Mesenchymal stem cell (in vitro differentiated cells and primary cell): ENCODE data around the gene NDUFB7. TPM values are rescaled to one million over a fixed set of nuclear protein-coding genes. Genes with fewer than 3 reads are reported as not detected.
A peak's percentile ranks its signal among the peaks of the same experiment; 100 is the strongest.

Experiments
- DNase-seq: peaks from one replicate; pipeline ENCODE4 v3.0.0-alpha.2; 2013
- H2AFZ ChIP-seq: one replicate; pipeline ENCODE4 v1.6.1; 2013; ENCODE audit warnings: low read depth, mild to moderate bottlenecking, control low read depth, inconsistent platforms, low read length, moderate library complexity
- H2AK5ac ChIP-seq: 2 replicates; pipeline ENCODE4 v1.6.1; 2013; ENCODE audit warnings: low read length, moderate library complexity, mild to moderate bottlenecking, inconsistent platforms; ENCODE audit not compliant: severe bottlenecking
- H2BK120ac ChIP-seq: one replicate; pipeline ENCODE4 v1.6.1; 2013; ENCODE audit warnings: low read depth, mild to moderate bottlenecking, inconsistent platforms, low read length, moderate library complexity
- H2BK12ac ChIP-seq, 2 experiments: one replicate each; pipeline ENCODE4 v1.6.1; 2013; ENCODE audit warnings: inconsistent platforms in 2 of 2, low read length in 2 of 2, mild to moderate bottlenecking in 2 of 2, moderate library complexity in 2 of 2, control low read depth in 1 of 2
- H2BK15ac ChIP-seq: one replicate; pipeline ENCODE4 v1.6.1; 2013; ENCODE audit warnings: mild to moderate bottlenecking, low read depth, inconsistent platforms; ENCODE audit not compliant: poor library complexity, severe bottlenecking
- H2BK5ac ChIP-seq: 2 replicates; pipeline ENCODE4 v1.6.1; 2013; ENCODE audit warnings: low read depth, mild to moderate bottlenecking, low read length, control low read depth, inconsistent platforms; ENCODE audit not compliant: poor library complexity, severe bottlenecking
- H3K14ac ChIP-seq, 2 experiments: one replicate each; pipeline ENCODE4 v1.6.1; 2013; ENCODE audit warnings: inconsistent platforms in 2 of 2, low read length in 2 of 2, control low read depth in 1 of 2, mild to moderate bottlenecking in 1 of 2, moderate library complexity in 1 of 2
- H3K18ac ChIP-seq, 2 experiments: one replicate each; pipeline ENCODE4 v1.6.1; 2013; ENCODE audit warnings: inconsistent platforms in 2 of 2, low read length in 2 of 2, control low read depth in 1 of 2, low read depth in 1 of 2, mild to moderate bottlenecking in 1 of 2
- H3K23ac ChIP-seq, 2 experiments: one replicate each; pipeline ENCODE4 v1.6.1; 2013; ENCODE audit warnings: inconsistent platforms in 2 of 2, low read length in 2 of 2, mild to moderate bottlenecking in 2 of 2, moderate library complexity in 2 of 2, control low read depth in 1 of 2
- H3K27ac ChIP-seq: 2 replicates; pipeline ENCODE4 v1.5.1; 2013; ENCODE audit warnings: mild to moderate bottlenecking, moderate library complexity, low read length, control low read depth, inconsistent platforms; ENCODE audit not compliant: poor library complexity, severe bottlenecking
- H3K27me3 ChIP-seq, 2 experiments: 2 replicates each; pipeline versions ENCODE4 v1.6.1 to v1.7.0; 2013; ENCODE audit warnings: low read length in 2 of 2, mild to moderate bottlenecking in 2 of 2, moderate library complexity in 2 of 2, control low read depth in 1 of 2, inconsistent platforms in 1 of 2; ENCODE audit not compliant: control insufficient read depth in 1 of 2, insufficient read depth in 1 of 2
- H3K36me3 ChIP-seq, 2 experiments: 2 replicates each; pipeline versions ENCODE4 v1.6.1 to v1.7.0; 2013; ENCODE audit warnings: low read length in 2 of 2, control low read depth in 1 of 2, inconsistent platforms in 1 of 2, low read depth in 1 of 2, mild to moderate bottlenecking in 1 of 2; ENCODE audit not compliant: insufficient read depth in 2 of 2, control insufficient read depth in 1 of 2
- H3K4ac ChIP-seq, 2 experiments: one replicate each; pipeline ENCODE4 v1.6.1; 2013; ENCODE audit warnings: inconsistent platforms in 2 of 2, low read length in 2 of 2, mild to moderate bottlenecking in 2 of 2, moderate library complexity in 2 of 2, control low read depth in 1 of 2, low read depth in 1 of 2
- H3K4me1 ChIP-seq: 2 replicates; pipeline ENCODE4 v1.6.1; 2013; ENCODE audit warnings: low read depth, low read length, control low read depth; ENCODE audit not compliant: control insufficient read depth, insufficient read depth
- H3K4me2 ChIP-seq: 2 replicates; pipeline ENCODE4 v1.6.1; 2013; ENCODE audit warnings: low read length, mild to moderate bottlenecking, inconsistent platforms; ENCODE audit not compliant: poor library complexity, severe bottlenecking
- H3K4me3 ChIP-seq, 2 experiments: 2 replicates each; pipeline versions ENCODE4 v1.5.1 to v1.7.0; 2013; ENCODE audit warnings: low read length in 2 of 2, mild to moderate bottlenecking in 2 of 2, control low read depth in 1 of 2, low read depth in 1 of 2; ENCODE audit not compliant: insufficient read depth in 1 of 2
- H3K79me1 ChIP-seq: replicated peaks from 2 replicates; pipeline ENCODE4 v1.6.1; 2013; ENCODE audit warnings: mild to moderate bottlenecking, control low read depth, low read length, inconsistent platforms; ENCODE audit not compliant: poor library complexity, severe bottlenecking
- H3K9ac ChIP-seq: 2 replicates; pipeline ENCODE4 v1.7.0; 2013; ENCODE audit warnings: mild to moderate bottlenecking, low read length, moderate library complexity
- H3K9me3 ChIP-seq: 2 replicates; pipeline ENCODE4 v1.7.0; 2013; ENCODE audit warnings: mild to moderate bottlenecking, low read length; ENCODE audit not compliant: control insufficient read depth
- H4K8ac ChIP-seq: one replicate; pipeline ENCODE4 v1.6.1; 2013; ENCODE audit warnings: inconsistent platforms, mild to moderate bottlenecking, low read length, moderate library complexity
- H4K91ac ChIP-seq: one replicate; pipeline ENCODE4 v1.6.1; 2013; ENCODE audit warnings: mild to moderate bottlenecking, low read length, inconsistent platforms
- WGBS: methylation state at CpG from one replicate; pipeline ENCODE4 v1.1.7; 2013; ENCODE audit warnings: mixed read lengths; 5-methylcytosine and 5-hydroxymethylcytosine counted together
- polyA plus RNA-seq, 2 experiments: library from polyadenylated mRNA; stranded (reverse); fragments of 200-250 nt; gene quantifications; one replicate each; pipeline ENCODE4 v1.2.3, GENCODE V29; 2013

NDUFB7 gene
- polyA plus RNA-seq (2013, experiment 1 of 2) = 220 TPM
- 213 TPM for polyA plus RNA-seq (2013, experiment 2 of 2)

DNA sequence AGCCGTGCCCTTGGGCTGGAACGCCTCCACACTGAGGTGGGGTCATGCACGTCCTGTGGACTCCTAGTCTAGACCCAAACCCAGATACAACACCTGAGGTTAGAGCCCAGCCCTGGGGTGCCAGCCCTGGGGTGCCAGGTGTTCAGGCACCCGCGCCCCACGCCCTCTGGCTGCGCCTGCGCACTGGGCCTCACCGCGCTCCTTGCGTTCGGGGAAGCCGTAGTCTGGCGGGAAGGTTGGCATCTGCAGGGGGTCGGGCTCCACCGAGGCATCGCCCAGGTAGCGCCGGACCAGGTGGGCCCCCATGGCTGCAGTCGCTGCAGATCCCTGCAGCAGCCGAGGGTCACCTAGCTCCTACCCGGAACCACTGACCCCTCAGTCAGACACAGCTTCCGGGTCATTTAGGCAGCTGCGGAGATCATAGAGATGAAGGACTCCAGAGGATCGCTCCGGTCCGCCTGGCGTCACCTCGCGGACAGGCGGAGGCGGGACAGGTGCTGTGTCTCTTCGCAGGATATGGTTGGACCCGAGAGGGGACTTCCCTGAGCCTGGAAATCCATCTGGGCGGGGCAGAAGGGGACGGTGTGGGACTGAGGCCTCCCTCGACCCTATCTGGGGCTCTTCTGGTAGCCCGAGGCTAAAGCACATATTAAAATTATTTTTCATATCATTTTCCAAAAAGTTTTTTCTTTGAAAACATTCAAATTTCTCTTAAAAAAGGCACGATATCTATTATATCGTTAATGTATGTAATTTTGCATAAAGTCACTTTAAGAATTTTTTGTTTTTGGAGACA is at the start of gene NDUFB7:
NDUFB7 (minus strand) TSS at position 372 of the 796 bp plus-strand sequence; CDS start at position 306, 66 bp downstream.
- H3K14ac ChIP-seq = peak within 1 kb of the TSS in 1 of 2 experiments; percentile 73
- peaks cover 11% of the 10 kb centered on the region for H3K4me1 ChIP-seq
- H2BK15ac ChIP-seq = no peak within 1 kb of the TSS
- peak within 1 kb of the TSS; percentile 92 to 96 for H3K4ac ChIP-seq
- H2AK5ac ChIP-seq = no peak within 1 kb of the TSS
- WGBS = under 1% methylated on average over 32 of the region's 40 CpGs
- H3K27me3 ChIP-seq = no peaks in the 10 kb centered on the region
- peak within 1 kb of the TSS; percentile 95 to 98 for H3K18ac ChIP-seq
- peak within 1 kb of the TSS; percentile 93 to 100 for H3K4me3 ChIP-seq
- H3K4me2 ChIP-seq = peak within 1 kb of the TSS; percentile 75
- peaks cover 10% of the 10 kb centered on the region for H3K79me1 ChIP-seq
- H3K9me3 ChIP-seq = no peaks in the 10 kb centered on the region
- peak; percentile 96 for DNase-seq
- peak within 1 kb of the TSS; percentile 98 for H4K91ac ChIP-seq
- H3K9ac ChIP-seq = peak within 1 kb of the TSS; percentile 95
- H3K27ac ChIP-seq = no peak within 1 kb of the TSS
- no peak within 1 kb of the TSS for H2BK12ac ChIP-seq
- no peak within 1 kb of the TSS for H2BK120ac ChIP-seq
- no peak within 1 kb of the TSS for H3K23ac ChIP-seq
- H4K8ac ChIP-seq = peak within 1 kb of the TSS; percentile 98
- H2AFZ ChIP-seq = peak within 1 kb of the TSS; percentile 85
- peaks cover 5 to 25% of the 10 kb centered on the region in 2 experiments for H3K36me3 ChIP-seq
- H2BK5ac ChIP-seq = peak within 1 kb of the TSS; percentile 80

- Histone ChIP-seq H3K4me3 (no peak overlapping the region), H2BK5ac (no peak overlapping the region), H3K14ac (no peak overlapping the region), H3K27ac (no peak overlapping the region), H3K23ac (no peak overlapping the region), H4K8ac (no peak overlapping the region), H2AFZ (no peak overlapping the region), H3K36me3 (no peaks in the 10 kb centered on the region), H3K27me3 (no peaks in the 10 kb centered on the region), H3K18ac (no peak overlapping the region), H3K4ac (no peak overlapping the region), H3K4me2 (no peak overlapping the region), H2BK120ac (no peak overlapping the region), H3K9me3 (peaks cover 18% of the 10 kb centered on the region), H3K4me1 (no peaks in the 10 kb centered on the region), H2BK15ac (no peak overlapping the region), H2AK5ac (no peak overlapping the region), H3K79me1 (no peaks in the 10 kb centered on the region), H3K9ac (no peak overlapping the region), H4K91ac (no peak overlapping the region), H2BK12ac (no peak overlapping the region)
- no peak for DNase-seq
Measured at GRCh38 chr19:14619404-14619803, 47.5 kb upstream of the NDUFB7 start.

DNA sequence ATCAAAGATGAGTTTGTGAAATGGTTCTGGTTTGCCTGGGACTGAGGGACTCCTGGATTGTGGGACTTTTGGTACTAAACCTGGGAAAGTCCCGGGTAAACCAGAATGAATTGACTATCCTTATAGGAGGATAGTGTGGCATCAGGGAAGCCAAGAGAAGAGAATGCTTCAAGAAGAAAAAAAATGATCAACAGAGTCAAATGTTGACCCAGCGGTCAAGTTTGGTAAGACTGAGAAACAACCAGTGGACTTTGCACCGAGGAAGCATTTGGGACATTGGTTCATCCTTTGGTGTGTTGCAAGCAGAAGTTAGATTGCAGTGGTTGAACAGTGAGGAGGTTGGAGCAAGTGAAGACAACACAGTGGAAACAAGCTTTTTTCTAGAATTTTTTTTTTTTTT is 44.5 kb upstream of the NDUFB7 start:
- Histone ChIP-seq H3K79me1 (no peaks in the 10 kb centered on the region), H3K14ac (no peak overlapping the region), H2AK5ac (no peak overlapping the region), H3K18ac (no peak overlapping the region), H3K36me3 (no peaks in the 10 kb centered on the region), H4K91ac (no peak overlapping the region), H2BK15ac (no peak overlapping the region), H4K8ac (no peak overlapping the region), H3K4me3 (no peak overlapping the region), H3K4me1 (no peaks in the 10 kb centered on the region), H2AFZ (no peak overlapping the region), H2BK120ac (no peak overlapping the region), H3K27me3 (no peaks in the 10 kb centered on the region), H3K4me2 (no peak overlapping the region), H3K23ac (no peak overlapping the region), H2BK5ac (no peak overlapping the region), H2BK12ac (no peak overlapping the region), H3K9ac (no peak overlapping the region), H3K27ac (no peak overlapping the region), H3K4ac (no peak overlapping the region), H3K9me3 (peaks cover 18% of the 10 kb centered on the region)
- 79% methylated on average over 3 of the region's 3 CpGs for WGBS
- no peak for DNase-seq

DNA sequence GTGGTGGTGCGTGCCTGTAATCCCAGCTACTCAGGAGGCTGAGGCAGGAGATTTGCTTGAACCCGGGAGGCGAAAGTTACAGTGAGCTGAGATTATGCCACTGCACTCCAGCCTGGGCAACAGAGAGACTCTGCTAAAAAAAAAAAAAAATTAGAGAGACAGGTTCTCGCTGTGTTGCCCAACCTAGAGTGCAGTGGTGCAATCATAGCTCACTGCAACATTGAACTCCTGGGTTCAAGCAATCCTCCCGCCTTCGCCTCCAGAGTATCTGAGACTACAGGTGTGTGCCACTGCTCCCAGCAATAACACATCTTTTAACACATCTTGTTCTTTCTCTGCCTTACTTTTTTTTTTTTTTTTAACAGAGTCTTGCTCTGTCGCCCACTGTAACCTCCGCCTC is 43.8 kb upstream of the NDUFB7 start:
- Histone ChIP-seq H4K91ac (no peak overlapping the region), H3K4ac (no peak overlapping the region), H3K23ac (no peak overlapping the region), H2AK5ac (no peak overlapping the region), H3K4me3 (no peak overlapping the region), H3K36me3 (no peaks in the 10 kb centered on the region), H3K4me2 (no peak overlapping the region), H2BK15ac (no peak overlapping the region), H2BK12ac (no peak overlapping the region), H3K79me1 (no peaks in the 10 kb centered on the region), H4K8ac (no peak overlapping the region), H3K9ac (no peak overlapping the region), H3K14ac (no peak overlapping the region), H3K18ac (no peak overlapping the region), H2BK120ac (no peak overlapping the region), H3K27ac (no peak overlapping the region), H2BK5ac (no peak overlapping the region), H3K27me3 (no peaks in the 10 kb centered on the region), H2AFZ (no peak overlapping the region), H3K4me1 (no peaks in the 10 kb centered on the region), H3K9me3 (peaks cover 18% of the 10 kb centered on the region)
- no peak for DNase-seq
- 90% methylated on average over 8 of the region's 8 CpGs for WGBS
